Adrenal gland (tissue), 12 donors: Measurements from ENCODE around the gene PARVB. TPM values are rescaled to one million over a fixed set of nuclear protein-coding genes. Genes with fewer than 3 reads are reported as not detected.

Source experiments
- DNase-seq, 7 donors: peaks; one replicate each; pipeline ENCODE4 v3.0.0-alpha.2; 2019 to 2020
- H3K27ac ChIP-seq, 5 donors: fragments of 200-600 bp; sonication (generic) in 4 of 5; 1 replicate in 3 of 5; 2 replicates in 2 of 5; pipeline versions ENCODE4 v1.5.1 to v1.8.0; 2016 to 2020; ENCODE audit warnings: mild to moderate bottlenecking in 1 of 5
- H3K27me3 ChIP-seq: fragments of 200-600 bp; 2 replicates; pipeline ENCODE4 v1.8.0; 2021
- H3K36me3 ChIP-seq, 2 donors: fragments of 200-600 bp; replicated peaks in 1 of 2; 1 replicate in 1 of 2; 2 replicates in 1 of 2; pipeline versions ENCODE4 v1.5.1 to v1.8.0; 2018 to 2022
- H3K4me1 ChIP-seq, 2 donors: fragments of 200-600 bp; replicated peaks in 1 of 2; 1 replicate in 1 of 2; 2 replicates in 1 of 2; pipeline versions ENCODE4 v1.5.1 to v1.8.0; 2018 to 2021
- H3K4me3 ChIP-seq, 4 donors: fragments of 200-600 bp; sonication (generic) in 3 of 4; one replicate each; pipeline ENCODE4 v1.5.1; 2016 to 2018
- H3K9me3 ChIP-seq, 3 donors: fragments of 200-600 bp; sonication (generic) in 1 of 3; replicated peaks in 1 of 3; 1 replicate in 2 of 3; 2 replicates in 1 of 3; pipeline versions ENCODE4 v1.5.1 to v1.8.0; 2016 to 2021
- CTCF ChIP-seq, 6 experiments: fragments of 450-650 bp in 4 of 6; fragments of 200-600 bp in 2 of 6; sonication (generic) in 1 of 6; IDR thresholded peaks; 1 replicate in 5 of 6; 2 replicates in 1 of 6; pipeline versions ENCODE4 v1.5.1 to v1.8.0; 2016 to 2021; ENCODE audit warnings: antibody characterized with exemption in 6 of 6, mild to moderate bottlenecking in 2 of 6, moderate library complexity in 1 of 6
- POLR2A ChIP-seq, 2 donors: fragments of 450-650 bp; IDR thresholded peaks; one replicate each; pipeline ENCODE4 v1.6.1; 2017; ENCODE audit warnings: antibody characterized with exemption in 2 of 2, mild to moderate bottlenecking in 2 of 2, moderate library complexity in 1 of 2
- WGBS, 4 donors: extraction: QIAGEN DNeasy Blood & Tissue Kit in 2 of 4; methylation state at CpG; one replicate each; pipeline versions ENCODE4 v1.1.5 to v1.1.7; 2013 to 2017; 5-methylcytosine and 5-hydroxymethylcytosine counted together
- intact Hi-C, 2 donors: fragments of 100-400 bp; cut with DNase I; formaldehyde crosslinking; loops; one replicate each; pipeline versions ENCODE4 v1.14.1 to v1.15.0; 2022 to 2023
- polyA plus RNA-seq, 3 donors: library from polyadenylated mRNA; stranded (reverse); fragments of 200-250 nt in 2 of 3; fragments of 350-450 nt in 1 of 3; fragmentation: Illumina TruSeq in 1 of 3; extraction: RNeasy Lipid Tissue Mini Kit (QIAGEN cat#74804) in 1 of 3; gene quantifications; one replicate each; pipeline ENCODE4 v1.2.3, GENCODE V29; 2013 to 2014
- total RNA-seq, 9 donors: library from RNA; depleted of rRNA in 4 of 9; stranded (reverse); fragments of >200 nt in 4 of 9; fragments of 120-200 nt in 1 of 9; fragmentation: NEBNext Ultra II Directional in 1 of 9; extraction: Animal tissue kit (Norgen Biotek cat#: 25700) in 1 of 9; gene quantifications; one replicate each; pipeline versions ENCODE4 v1.1.0 to v1.2.4, GENCODE V29; 2013 to 2023
- donor health status: healthy with polysubstance abuse.
- donor health status: Bipolar disorder and iron deficiency.
- donor health status: DM: yes; HTN: yes; CAD: no.
- donor health status: DM: no; HTN: no; CAD: no.
- donor health status: DM: no; HTN: no; CAD: no.
- donor health status: DM: yes; HTN: yes; CAD: no.

Gene PARVB
- total and polyA plus RNA-seq, 12 donors, result 16.9 to 77.6 (median 45.9) TPM

GRCh38 chr22:44092636-44093220 lies 68.6 kb downstream of the PARVB start:
- TF ChIP-seq POLR2A (IDR thresholded peaks at IDR 0.05), result no peak
- no peak for TF ChIP-seq CTCF (IDR thresholded peaks at IDR 0.05)
- no peaks in the 10 kb centered on the region for H3K27me3 ChIP-seq
- intact Hi-C loops, result no loop called here
- H3K36me3 ChIP-seq, result no peaks in the 10 kb centered on the region
- DNase-seq, result no peak
- H3K9me3 ChIP-seq, result no peaks in the 10 kb centered on the region
- no peak overlapping the region for H3K4me3 ChIP-seq
- WGBS, 4 donors, result 84 to 95% (median 91%) methylated on average over 6 to 8 of the region's 8 CpGs
- no peak overlapping the region for H3K27ac ChIP-seq
- H3K4me1 ChIP-seq, result peaks cover 13 to 22% of the 10 kb centered on the region in 2 donors

DNA sequence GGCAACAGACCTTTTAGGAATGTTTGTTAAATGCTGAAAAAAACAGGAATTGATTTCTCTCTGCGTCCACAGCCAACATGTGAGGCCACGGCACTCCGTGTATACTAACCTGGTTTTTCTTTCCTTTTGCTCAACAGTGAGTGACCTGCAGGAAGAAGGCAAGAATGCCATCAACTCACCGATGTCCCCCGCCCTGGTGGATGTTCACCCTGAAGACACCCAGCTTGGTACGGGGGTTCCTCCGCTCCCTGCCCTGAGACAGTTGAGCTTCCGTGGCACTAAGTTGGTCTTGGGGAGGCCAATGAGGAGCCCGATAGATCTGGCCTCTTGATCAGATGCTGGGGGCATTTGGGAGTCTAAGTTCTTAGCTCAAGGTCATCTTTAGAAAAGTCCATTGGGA lies 69.7 kb downstream of the PARVB start:
- TF ChIP-seq POLR2A (IDR thresholded peaks at IDR 0.05), result no peak
- TF ChIP-seq CTCF (IDR thresholded peaks at IDR 0.05), result no peak
- Histone ChIP-seq H3K4me3 (no peak overlapping the region), H3K27ac (no peak overlapping the region), H3K36me3 (no peaks in the 10 kb centered on the region), H3K4me1 (peaks cover 13 to 20% of the 10 kb centered on the region in 2 donors), H3K9me3 (no peaks in the 10 kb centered on the region), H3K27me3 (no peaks in the 10 kb centered on the region)
- DNase-seq, result no peak
- intact Hi-C loops, result no loop called here
- 94 to 100% (median 95%) methylated on average over 5 to 9 of the region's 9 CpGs for WGBS, 4 donors

GRCh38 chr22:44094751-44095302 lies 70.7 kb downstream of the PARVB start:
- Histone ChIP-seq H3K27ac (no peak overlapping the region), H3K4me1 (peaks cover 8 to 10% of the 10 kb centered on the region in 2 donors), H3K4me3 (no peak overlapping the region), H3K9me3 (no peaks in the 10 kb centered on the region), H3K27me3 (no peaks in the 10 kb centered on the region), H3K36me3 (no peaks in the 10 kb centered on the region)
- DNase-seq, result no peak
- WGBS, 4 donors, result 93 to 100% (median 94%) methylated on average over 12 to 14 of the region's 14 CpGs
- TF ChIP-seq POLR2A (IDR thresholded peaks at IDR 0.05) (no peak), CTCF (IDR thresholded peaks at IDR 0.05) (no peak)
- intact Hi-C loops, result no loop called here

DNA sequence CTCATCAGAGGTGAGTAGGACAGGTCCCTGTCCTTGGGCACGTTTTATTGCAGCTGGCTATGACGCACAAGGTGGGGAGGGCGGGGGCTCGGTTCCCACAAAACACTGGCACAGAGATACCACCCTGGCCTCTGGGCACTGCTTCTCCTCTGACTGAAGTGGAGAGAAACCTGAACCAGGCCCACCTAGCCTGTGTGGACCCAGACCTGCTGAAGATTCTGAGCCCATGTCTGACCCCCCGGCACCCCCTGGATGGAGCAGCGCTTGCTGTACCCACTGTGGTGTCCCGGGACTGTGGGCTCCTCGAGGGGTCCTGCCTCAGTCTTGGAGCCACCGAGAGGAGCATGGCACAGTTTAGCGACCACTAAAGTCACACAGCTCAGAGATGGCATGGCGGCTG lies 72.6 kb downstream of the PARVB start:
- no peak overlapping the region for H3K27ac ChIP-seq
- no peaks in the 10 kb centered on the region for H3K9me3 ChIP-seq
- no peak overlapping the region for H3K4me3 ChIP-seq
- no peak for TF ChIP-seq POLR2A (IDR thresholded peaks at IDR 0.05)
- no peak for TF ChIP-seq CTCF (IDR thresholded peaks at IDR 0.05)
- intact Hi-C loops, result no loop called here
- 85 to 95% (median 92%) methylated on average over 4 to 11 of the region's 11 CpGs; no CpG with 5 or more reads in 1 of the 4 donors for WGBS, 4 donors
- H3K4me1 ChIP-seq, result no peaks in the 10 kb centered on the region
- no peaks in the 10 kb centered on the region for H3K27me3 ChIP-seq
- DNase-seq, result no peak
- no peaks in the 10 kb centered on the region for H3K36me3 ChIP-seq
